ENCODE data around the gene DAB2.

The DAB2 gene

GRCh38 chr5:39447059-39447458 is 22.3 kb upstream of the DAB2 start:
- no peak for DNase-seq

GRCh38 chr5:39446231-39446630 is 21.5 kb upstream of the DAB2 start:
- DNase-seq = no peak

- no peak for DNase-seq
Measured at GRCh38 chr5:39443911-39444310, 19.1 kb upstream of the DAB2 start.

DNA sequence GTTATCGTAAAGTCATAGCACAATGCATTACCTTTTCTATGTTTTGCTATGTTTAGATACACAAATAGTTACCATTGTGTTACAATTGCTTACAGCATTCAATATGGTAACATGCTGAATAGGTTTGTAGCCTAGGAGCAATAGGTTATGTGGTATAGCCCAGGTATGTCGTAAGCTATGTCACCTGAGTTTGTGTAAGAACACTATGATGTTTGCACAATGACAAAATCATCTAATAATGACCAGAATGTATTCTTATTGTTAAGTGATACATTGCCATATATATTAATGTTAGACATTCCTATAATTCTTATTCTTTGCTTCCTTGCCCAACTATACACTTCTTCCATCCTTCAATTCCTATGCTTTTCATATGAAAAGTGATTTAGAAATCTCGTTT is 18.2 kb upstream of the DAB2 start:
- DNase-seq = no peak

DNA sequence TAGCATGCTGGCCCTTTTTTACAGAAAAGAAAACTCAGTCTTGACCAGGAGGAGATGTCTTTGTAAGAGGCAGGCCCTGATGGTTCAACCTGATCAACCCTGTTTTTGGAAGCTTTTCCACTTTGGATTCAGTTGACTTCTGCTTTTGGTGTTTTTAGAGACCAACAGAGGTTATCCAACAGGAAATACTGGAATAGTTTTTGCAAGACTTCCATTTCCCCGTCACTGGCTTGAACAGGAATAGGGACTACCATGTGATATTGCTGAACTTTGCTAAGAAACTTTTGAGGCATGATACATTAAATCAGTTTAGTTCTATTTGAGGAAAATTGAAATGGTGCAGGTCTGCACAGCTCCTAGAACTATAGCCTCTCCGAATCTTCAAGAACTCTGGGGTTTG is 17.1 kb upstream of the DAB2 start:
- DNase-seq = no peak

- DNase-seq = no peak
Measured at GRCh38 chr5:39440958-39441624, 16.3 kb upstream of the DAB2 start.

DNA sequence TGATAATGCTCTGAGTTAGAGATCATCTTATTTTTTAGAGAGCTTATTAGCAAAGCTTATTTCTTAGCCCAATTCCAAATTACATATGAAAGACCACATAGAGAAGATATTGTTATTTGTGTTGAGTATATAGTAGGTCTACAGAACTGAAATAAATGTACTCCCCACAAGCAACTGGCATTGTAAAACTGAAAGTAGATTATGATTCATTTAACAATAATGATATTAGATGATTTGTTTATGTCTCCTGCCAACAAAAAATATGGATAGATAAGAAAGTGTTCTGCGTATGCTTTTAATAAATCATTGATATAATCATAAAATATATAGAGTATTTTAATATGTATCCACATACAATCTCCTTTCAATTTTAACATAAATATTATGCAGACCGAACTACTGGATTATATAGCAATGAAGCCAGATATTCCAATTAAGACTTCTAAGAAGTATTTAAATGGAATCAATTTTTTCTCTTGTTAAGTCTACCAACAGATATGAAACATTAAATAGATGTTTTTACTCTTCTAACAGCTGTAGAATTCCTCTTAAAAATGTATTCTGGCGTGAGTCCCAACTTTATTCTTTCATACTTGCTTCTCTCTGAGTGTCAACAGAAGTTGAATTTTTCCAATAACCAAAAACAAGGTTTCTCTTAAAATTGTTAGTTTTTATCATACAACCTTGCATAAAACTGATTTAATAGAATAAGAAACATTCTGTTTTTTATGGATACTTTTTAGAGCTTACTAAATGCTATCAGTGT is 15.6 kb upstream of the DAB2 start:
- no peak for DNase-seq

DNA sequence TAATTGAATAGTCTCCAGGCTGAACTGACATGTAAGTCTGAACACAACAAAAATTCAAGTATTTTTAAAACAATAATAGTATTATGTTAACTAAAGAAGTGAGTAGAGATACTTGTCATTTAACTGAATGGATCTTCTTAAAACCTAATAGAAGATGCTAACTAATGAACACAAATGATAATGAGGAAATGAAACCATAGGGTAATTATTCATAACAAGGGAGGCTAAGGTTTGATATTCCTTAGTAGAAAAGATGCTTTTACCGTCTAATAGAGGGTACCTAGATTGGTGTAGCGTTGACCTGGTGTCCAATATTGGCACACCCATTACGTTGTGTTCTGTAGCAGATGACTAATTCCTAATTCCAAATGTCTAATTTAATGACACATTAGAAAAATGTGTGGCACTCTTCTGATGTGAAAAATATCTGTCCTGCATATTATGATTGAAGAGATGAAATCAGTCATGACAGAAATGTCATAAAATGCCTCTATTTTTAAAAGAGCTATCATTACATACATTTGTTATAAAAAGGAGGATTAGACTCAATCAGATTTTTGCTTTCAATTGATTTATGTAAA is 14.9 kb upstream of the DAB2 start:
- DNase-seq = no peak

DNA sequence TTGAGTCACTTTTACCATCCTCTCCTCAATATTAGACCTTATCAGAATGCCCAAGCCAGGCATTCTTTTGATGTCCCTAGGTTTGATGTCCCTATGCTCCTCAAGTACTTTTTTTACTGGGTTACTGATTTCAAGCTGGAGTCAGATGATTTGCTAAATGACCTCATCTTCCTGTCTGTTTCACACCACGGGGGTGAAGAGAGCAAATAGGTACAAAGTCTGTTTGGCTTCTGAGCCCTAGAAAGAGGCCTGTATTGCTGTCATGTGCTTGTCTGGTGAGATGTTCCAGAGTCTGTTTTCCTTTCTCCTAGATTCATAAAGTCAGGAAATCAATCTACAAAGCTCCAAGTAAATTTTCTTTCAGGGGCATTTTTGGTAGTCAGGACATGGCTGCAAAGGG is 12.7 kb upstream of the DAB2 start:
- DNase-seq = no peak

GRCh38 chr5:39433848-39434247 is 9.1 kb upstream of the DAB2 start:
- no peak for DNase-seq

- DNase-seq = no peak
Measured at GRCh38 chr5:39432696-39433530, 8.1 kb upstream of the DAB2 start.

DNA sequence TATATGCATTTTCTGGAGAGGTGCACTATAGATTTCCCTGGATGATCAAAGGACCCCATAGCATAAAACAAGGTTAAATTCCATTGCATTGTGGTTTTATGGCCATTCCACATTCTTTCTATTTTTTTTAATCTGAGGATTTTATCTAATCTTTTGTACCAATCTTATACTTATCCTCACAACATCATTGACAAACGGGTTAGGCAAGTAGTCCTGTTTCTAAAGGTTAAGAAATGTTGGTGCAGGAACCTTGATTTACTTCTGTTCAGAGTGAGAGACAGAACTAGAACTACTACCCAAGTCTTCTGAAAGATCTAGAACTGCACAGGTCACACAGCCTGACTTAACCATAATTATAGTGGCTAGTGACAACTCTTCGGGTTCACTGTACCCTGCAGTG is 5.7 kb upstream of the DAB2 start:
- DNase-seq = no peak

- DNase-seq = no peak
Measured at GRCh38 chr5:39428640-39429039, 3.9 kb upstream of the DAB2 start.

DNA sequence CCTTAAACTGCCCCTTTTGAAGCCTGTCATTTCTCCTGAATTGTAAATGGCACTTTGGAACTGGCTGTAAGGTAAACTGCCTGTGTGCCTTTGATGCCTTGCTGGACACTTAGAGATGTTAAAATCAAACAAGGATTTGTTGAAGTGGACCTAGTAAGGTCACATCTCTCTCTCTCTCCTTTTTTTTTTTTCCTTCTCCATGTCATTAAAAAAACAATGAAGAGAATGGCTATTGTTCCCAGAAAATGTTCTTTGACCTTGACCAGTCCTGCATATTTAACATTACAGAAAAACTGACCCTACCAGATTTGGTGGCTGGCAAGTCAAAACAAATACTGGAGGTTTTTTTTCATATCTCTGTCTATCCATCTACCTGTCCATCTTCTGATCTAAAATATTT is 2.9 kb upstream of the DAB2 start:
- no peak for DNase-seq

- DNase-seq = no peak
Measured at GRCh38 chr5:39427229-39427628, 2.4 kb upstream of the DAB2 start.

DNA sequence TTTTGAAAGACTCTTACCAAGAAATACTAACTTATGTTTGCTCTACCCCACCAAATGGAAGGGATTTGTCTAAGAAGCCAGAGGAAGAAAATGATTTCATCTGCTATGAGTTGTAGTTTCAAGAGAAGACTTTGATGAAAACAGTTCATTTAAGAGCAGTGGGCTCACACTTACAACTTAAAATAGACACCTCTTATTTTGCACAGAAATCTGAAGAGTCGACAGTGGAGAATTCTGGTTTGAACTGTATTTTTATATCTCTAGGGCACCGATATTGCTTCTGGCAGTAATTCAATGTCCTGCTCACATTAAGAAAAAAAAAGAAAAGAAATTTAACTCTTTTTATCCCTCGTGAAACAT is 1.9 kb upstream of the DAB2 start:
- DNase-seq = no peak

GRCh38 chr5:39426051-39426745 is 1.4 kb upstream of the DAB2 start:
- no peak for DNase-seq

DNA sequence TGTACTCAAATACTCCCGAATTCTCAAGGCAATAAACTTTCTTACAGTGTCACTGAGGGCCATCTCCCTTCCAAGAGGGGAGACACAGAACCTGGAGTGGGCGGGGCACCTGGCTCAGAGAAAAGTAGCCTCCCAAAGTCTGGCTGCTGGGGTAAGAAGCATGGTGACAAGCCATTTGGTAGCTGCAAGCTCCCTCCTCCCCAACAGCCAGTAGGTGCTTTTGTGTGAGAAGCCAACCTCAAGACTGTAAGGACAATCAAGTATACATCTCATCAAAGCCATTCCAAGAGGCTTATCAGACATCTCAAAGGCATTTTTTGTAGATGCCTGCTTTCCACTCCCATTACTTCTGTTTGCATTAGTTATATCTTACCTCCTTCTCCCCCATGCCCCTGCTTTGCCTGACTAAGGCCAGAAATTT is 1.4 kb downstream of the DAB2 start:
- DNase-seq = no peak

GRCh38 chr5:39422728-39423285 is 2.0 kb downstream of the DAB2 start:
- DNase-seq = no peak

DNA sequence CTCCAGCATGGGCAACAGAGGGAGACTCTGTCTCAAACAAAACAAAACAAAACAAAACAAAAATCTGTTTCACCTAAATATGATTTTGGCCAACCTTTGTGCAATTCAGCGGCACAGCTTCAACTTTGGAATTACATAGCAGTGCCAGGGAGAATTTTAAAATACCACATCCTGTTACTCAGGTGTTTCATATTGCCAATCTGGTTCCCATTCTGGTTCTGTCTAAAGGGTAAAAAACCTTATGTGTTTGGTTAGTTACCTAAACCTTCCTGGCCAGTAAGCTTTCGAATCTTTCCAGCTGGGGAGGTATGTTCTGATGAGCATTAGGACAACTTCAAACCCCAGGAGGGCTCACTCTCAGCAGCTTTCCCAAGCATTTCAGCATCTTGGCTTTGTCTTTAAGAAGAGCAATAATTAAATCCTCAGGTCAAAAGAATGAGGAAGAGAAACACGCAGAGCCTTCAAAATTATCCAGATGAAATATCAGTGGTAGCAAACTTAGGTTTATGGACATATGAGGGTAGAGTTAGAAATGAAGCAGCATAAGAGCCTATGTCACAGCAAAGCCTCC is 2.7 kb downstream of the DAB2 start:
- DNase-seq = no peak

DNA sequence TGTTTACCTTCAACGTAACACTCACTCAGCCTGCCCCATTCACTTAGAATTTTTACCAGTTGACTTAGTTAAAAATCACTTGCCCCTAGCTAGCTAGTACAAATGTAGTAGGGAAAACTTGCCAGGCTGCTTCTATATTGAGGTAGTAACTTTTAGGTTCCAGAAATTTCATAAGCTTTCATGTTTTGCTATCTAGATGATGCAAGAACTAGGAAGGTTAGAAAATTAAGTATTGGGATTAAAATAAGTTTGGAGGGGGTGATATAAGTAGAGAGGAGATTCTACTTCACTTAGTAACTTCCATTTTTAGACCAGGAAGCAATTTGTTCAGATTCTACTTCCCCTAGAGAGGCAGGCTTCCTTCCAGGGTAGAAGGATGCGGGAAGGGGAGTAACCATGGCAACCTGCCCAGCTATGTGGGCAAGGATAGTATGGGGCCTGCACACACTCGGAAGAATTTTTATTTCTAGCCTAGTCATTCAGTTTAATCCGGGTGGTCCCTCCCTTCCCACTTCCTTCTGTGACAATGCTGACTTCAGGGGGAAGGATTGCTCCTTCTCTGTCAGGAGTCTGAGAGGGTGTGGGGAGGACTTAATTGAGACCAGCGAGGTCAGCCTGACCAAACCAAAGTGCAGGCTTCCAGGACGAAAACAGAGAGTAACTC is 4.2 kb downstream of the DAB2 start:
- DNase-seq = no peak

DNA sequence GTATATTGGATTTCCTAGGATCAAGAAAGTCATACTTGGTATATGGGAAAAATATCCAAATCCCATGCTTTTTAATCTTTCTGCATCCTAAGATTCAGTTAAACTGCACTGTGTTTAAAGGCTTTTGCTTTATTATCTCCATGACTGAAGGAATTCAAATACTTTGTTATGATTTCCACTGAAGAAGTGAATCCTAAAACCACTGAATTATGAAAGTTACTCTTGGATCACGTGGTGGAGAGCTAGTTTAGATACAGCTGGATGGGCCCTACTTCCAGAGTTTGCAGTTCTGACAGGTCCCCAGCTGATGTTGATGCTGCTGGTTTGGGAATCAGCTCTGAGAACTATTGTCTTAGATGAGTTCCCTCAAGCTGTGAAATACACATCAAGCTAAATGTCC is 5.0 kb downstream of the DAB2 start:
- no peak for DNase-seq

Measured in COR-L47 (cell line).